ENCODE results near the gene CACNG4. TPM values are rescaled to one million over a fixed set of nuclear protein-coding genes. Genes with fewer than 3 reads are reported as not detected.

CACNG4 gene
- total RNA-seq, 4 donors from 2014 or later, result 0.44 TPM; not detected in 3

- H3K9me3 ChIP-seq, result peaks cover 0 to 25% (median 0%) of the 10 kb centered on the region in 4 donors
- H3K27me3 ChIP-seq, result no peaks in the 10 kb centered on the region
- H3K4me1 ChIP-seq, result no peaks in the 10 kb centered on the region
- WGBS, 2 donors, result 78 to 84% methylated on average over 9 of the region's 9 CpGs
- no peak for DNase-seq (ENCODE audit: low spot score in 2 of 2)
- peaks cover 0 to 6% (median 0%) of the 10 kb centered on the region in 3 donors for H3K36me3 ChIP-seq
- TF ChIP-seq CTCF (IDR thresholded peaks at IDR 0.05), result no peak
- TF ChIP-seq POLR2A (IDR thresholded peaks at IDR 0.05), result no peak
- no peak for TF ChIP-seq EP300 (IDR thresholded peaks at IDR 0.05)
- H3K27ac ChIP-seq, result no peak overlapping the region
- no peak overlapping the region for H3K4me3 ChIP-seq
Measured at GRCh38 chr17:67053438-67054000, 89.0 kb downstream of the CACNG4 start.

- Histone ChIP-seq H3K4me3 (no peak overlapping the region), H3K27me3 (no peaks in the 10 kb centered on the region), H3K36me3 (peaks cover 0 to 6% (median 0%) of the 10 kb centered on the region in 3 donors), H3K4me1 (no peaks in the 10 kb centered on the region), H3K9me3 (peaks cover 0 to 19% (median 0%) of the 10 kb centered on the region in 4 donors), H3K27ac (no peak overlapping the region)
- 70 to 71% methylated on average over 15 to 18 of the region's 19 CpGs for WGBS, 2 donors
- no peak for TF ChIP-seq CTCF (IDR thresholded peaks at IDR 0.05)
- no peak for TF ChIP-seq POLR2A (IDR thresholded peaks at IDR 0.05)
- TF ChIP-seq EP300 (IDR thresholded peaks at IDR 0.05), result no peak
- DNase-seq (ENCODE audit: low spot score in 2 of 2), result no peak
Measured at GRCh38 chr17:67054011-67054591, 89.6 kb downstream of the CACNG4 start.

- Histone ChIP-seq H3K27me3 (no peaks in the 10 kb centered on the region), H3K4me3 (no peak overlapping the region), H3K9me3 (peaks cover 0 to 14% (median 0%) of the 10 kb centered on the region in 4 donors), H3K4me1 (no peaks in the 10 kb centered on the region), H3K36me3 (peaks cover 0 to 5% (median 0%) of the 10 kb centered on the region in 3 donors), H3K27ac (no peak overlapping the region)
- 87 to 88% methylated on average over 5 of the region's 5 CpGs for WGBS, 2 donors
- TF ChIP-seq POLR2A (IDR thresholded peaks at IDR 0.05) (no peak), EP300 (IDR thresholded peaks at IDR 0.05) (no peak), CTCF (IDR thresholded peaks at IDR 0.05) (no peak)
- DNase-seq (ENCODE audit: low spot score in 2 of 2), result no peak
Measured at GRCh38 chr17:67054608-67055007, 90.1 kb downstream of the CACNG4 start.

GRCh38 chr17:67055041-67055443, 90.5 kb downstream of the CACNG4 start:
- peaks cover 0 to 10% (median 0%) of the 10 kb centered on the region in 4 donors for H3K9me3 ChIP-seq
- no peak overlapping the region for H3K27ac ChIP-seq
- no peak for TF ChIP-seq POLR2A (IDR thresholded peaks at IDR 0.05)
- 86 to 92% methylated on average over 5 to 19 of the region's 19 CpGs for WGBS, 2 donors
- peaks cover 0 to under 1% (median 0%) of the 10 kb centered on the region in 3 donors for H3K36me3 ChIP-seq
- H3K4me3 ChIP-seq, result no peak overlapping the region
- DNase-seq (ENCODE audit: low spot score in 2 of 2), result no peak
- no peaks in the 10 kb centered on the region for H3K4me1 ChIP-seq
- H3K27me3 ChIP-seq, result no peaks in the 10 kb centered on the region

- no peak for DNase-seq (ENCODE audit: low spot score in 2 of 2)
- Histone ChIP-seq H3K9me3 (no peaks in the 10 kb centered on the region), H3K27ac (no peak overlapping the region), H3K4me1 (no peaks in the 10 kb centered on the region), H3K4me3 (no peak overlapping the region), H3K36me3 (no peaks in the 10 kb centered on the region), H3K27me3 (no peaks in the 10 kb centered on the region)
- 77 to 83% methylated on average over 29 of the region's 29 CpGs for WGBS, 2 donors
- TF ChIP-seq EP300 (IDR thresholded peaks at IDR 0.05) (no peak), CTCF (IDR thresholded peaks at IDR 0.05) (no peak), POLR2A (IDR thresholded peaks at IDR 0.05) (no peak)
Measured at GRCh38 chr17:67055811-67056745, 91.6 kb downstream of the CACNG4 start.
